ENCODE data around the gene RPS6KA3. TPM values are rescaled to one million over a fixed set of nuclear protein-coding genes. Genes with fewer than 3 reads are reported as not detected.

RPS6KA3 gene
- total RNA-seq, 1 experiment from 2014 or later: 14.6 TPM

DNA sequence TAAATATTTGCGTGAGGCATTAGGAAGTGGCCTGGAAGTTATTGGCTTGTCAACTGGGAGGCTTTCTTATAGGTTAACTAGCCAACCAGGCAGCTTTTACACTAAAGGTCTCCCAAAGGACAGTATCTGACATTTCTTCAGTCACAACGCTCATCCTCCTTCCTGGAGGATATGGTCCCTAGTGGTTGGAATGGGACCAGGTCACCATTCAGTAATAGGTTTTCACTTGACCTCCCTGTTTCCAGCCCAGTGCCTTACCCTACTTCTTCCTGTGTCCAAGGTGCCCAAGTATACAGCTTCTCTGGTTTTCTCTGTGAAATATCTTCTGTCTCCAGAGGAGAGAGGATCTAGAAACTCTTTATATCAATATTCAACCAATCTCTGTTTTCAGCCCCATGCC lies 38.5 kb downstream of the RPS6KA3 start:
- ATAC-seq (peak; percentile 34; the same call in 1 of the 2 replicates), DNase-seq (ENCODE audit: low spot score) (no peak)
- ChIA-PET POLR2A (no interaction called here), CTCF (interaction anchor here (1.0 kb wide), 1 partner anchor 9 kb away, joined by 3 read pairs; no protein-coding TSS in a partner anchor)
- no peak overlapping the region for H3K27ac Mint-ChIP-seq
- peaks cover 16% of the 10 kb centered on the region for H3K36me3 Mint-ChIP-seq
- H3K4me1 Mint-ChIP-seq: peaks cover 18% of the 10 kb centered on the region
- H3K4me3 Mint-ChIP-seq: no peak overlapping the region
- TF ChIP-seq NR3C1 (CRISPR knock-in tag; conservative IDR thresholded peaks at IDR 0.05; ENCODE audit: low read depth) (no peak), CDX4 (CRISPR knock-in tag; IDR thresholded peaks at IDR 0.05; ENCODE audit: borderline replicate concordance) (no peak), GRHL2 (CRISPR knock-in tag; IDR thresholded peaks at IDR 0.05; ENCODE audit: insufficient replicate concordance, severe bottlenecking) (no peak), ATF1 (CRISPR knock-in tag; IDR thresholded peaks at IDR 0.05) (no peak), NFE2L1 (CRISPR knock-in tag; IDR thresholded peaks at IDR 0.05) (no peak), NFATC4 (CRISPR knock-in tag; IDR thresholded peaks at IDR 0.05) (no peak)
- TF ChIP-seq, protein P1, sequence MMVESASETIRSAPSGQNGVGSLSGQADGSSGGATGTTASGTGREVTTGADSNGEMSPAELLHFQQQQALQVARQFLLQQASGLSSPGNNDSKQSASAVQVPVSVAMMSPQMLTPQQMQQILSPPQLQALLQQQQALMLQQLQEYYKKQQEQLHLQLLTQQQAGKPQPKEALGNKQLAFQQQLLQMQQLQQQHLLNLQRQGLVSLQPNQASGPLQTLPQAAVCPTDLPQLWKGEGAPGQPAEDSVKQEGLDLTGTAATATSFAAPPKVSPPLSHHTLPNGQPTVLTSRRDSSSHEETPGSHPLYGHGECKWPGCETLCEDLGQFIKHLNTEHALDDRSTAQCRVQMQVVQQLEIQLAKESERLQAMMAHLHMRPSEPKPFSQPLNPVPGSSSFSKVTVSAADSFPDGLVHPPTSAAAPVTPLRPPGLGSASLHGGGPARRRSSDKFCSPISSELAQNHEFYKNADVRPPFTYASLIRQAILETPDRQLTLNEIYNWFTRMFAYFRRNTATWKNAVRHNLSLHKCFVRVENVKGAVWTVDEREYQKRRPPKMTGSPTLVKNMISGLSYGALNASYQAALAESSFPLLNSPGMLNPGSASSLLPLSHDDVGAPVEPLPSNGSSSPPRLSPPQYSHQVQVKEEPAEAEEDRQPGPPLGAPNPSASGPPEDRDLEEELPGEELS (CRISPR knock-in tag; IDR thresholded peaks at IDR 0.05): no peak
- H3K9me3 Mint-ChIP-seq: no peaks in the 10 kb centered on the region
- no peaks in the 10 kb centered on the region for H3K27me3 Mint-ChIP-seq (ENCODE audit: low read depth)

- H3K27ac Mint-ChIP-seq: no peak overlapping the region
- POLR2A ChIA-PET: no interaction called here
- no peaks in the 10 kb centered on the region for H3K27me3 Mint-ChIP-seq (ENCODE audit: low read depth)
- CTCF ChIA-PET: no interaction called here
- DNase-seq (ENCODE audit: low spot score) (no peak), ATAC-seq (no peak)
- no peak overlapping the region for H3K4me3 Mint-ChIP-seq
- H3K9me3 Mint-ChIP-seq: no peaks in the 10 kb centered on the region
- H3K4me1 Mint-ChIP-seq: peaks cover 18% of the 10 kb centered on the region
- H3K36me3 Mint-ChIP-seq: peaks cover 11% of the 10 kb centered on the region
- TF ChIP-seq OVOL2 (CRISPR knock-in tag; IDR thresholded peaks at IDR 0.05; ENCODE audit: borderline replicate concordance) (no peak), ZNF396 (CRISPR knock-in tag; IDR thresholded peaks at IDR 0.05; ENCODE audit: borderline replicate concordance) (no peak), SOX15 (CRISPR knock-in tag; IDR thresholded peaks at IDR 0.05) (no peak), ERG (CRISPR knock-in tag; IDR thresholded peaks at IDR 0.05) (no peak), FOXK1 (CRISPR knock-in tag; IDR thresholded peaks at IDR 0.05) (no peak), ZNF317 (CRISPR knock-in tag; IDR thresholded peaks at IDR 0.05; ENCODE audit: borderline replicate concordance, low read depth) (no peak), ELF4 (CRISPR knock-in tag; IDR thresholded peaks at IDR 0.05; ENCODE audit: low read depth) (no peak), ZNF512 (CRISPR knock-in tag; IDR thresholded peaks at IDR 0.05; ENCODE audit: borderline replicate concordance) (no peak), SMAD4 (CRISPR knock-in tag; IDR thresholded peaks at IDR 0.05) (no peak), NR3C1 (CRISPR knock-in tag; conservative IDR thresholded peaks at IDR 0.05; ENCODE audit: low read depth) (no peak), USF1 (CRISPR knock-in tag; IDR thresholded peaks at IDR 0.05) (no peak)
- TF ChIP-seq, protein P2, sequence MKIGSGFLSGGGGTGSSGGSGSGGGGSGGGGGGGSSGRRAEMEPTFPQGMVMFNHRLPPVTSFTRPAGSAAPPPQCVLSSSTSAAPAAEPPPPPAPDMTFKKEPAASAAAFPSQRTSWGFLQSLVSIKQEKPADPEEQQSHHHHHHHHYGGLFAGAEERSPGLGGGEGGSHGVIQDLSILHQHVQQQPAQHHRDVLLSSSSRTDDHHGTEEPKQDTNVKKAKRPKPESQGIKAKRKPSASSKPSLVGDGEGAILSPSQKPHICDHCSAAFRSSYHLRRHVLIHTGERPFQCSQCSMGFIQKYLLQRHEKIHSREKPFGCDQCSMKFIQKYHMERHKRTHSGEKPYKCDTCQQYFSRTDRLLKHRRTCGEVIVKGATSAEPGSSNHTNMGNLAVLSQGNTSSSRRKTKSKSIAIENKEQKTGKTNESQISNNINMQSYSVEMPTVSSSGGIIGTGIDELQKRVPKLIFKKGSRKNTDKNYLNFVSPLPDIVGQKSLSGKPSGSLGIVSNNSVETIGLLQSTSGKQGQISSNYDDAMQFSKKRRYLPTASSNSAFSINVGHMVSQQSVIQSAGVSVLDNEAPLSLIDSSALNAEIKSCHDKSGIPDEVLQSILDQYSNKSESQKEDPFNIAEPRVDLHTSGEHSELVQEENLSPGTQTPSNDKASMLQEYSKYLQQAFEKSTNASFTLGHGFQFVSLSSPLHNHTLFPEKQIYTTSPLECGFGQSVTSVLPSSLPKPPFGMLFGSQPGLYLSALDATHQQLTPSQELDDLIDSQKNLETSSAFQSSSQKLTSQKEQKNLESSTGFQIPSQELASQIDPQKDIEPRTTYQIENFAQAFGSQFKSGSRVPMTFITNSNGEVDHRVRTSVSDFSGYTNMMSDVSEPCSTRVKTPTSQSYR (CRISPR knock-in tag; IDR thresholded peaks at IDR 0.05): no peak
- TF ChIP-seq, protein P3, sequence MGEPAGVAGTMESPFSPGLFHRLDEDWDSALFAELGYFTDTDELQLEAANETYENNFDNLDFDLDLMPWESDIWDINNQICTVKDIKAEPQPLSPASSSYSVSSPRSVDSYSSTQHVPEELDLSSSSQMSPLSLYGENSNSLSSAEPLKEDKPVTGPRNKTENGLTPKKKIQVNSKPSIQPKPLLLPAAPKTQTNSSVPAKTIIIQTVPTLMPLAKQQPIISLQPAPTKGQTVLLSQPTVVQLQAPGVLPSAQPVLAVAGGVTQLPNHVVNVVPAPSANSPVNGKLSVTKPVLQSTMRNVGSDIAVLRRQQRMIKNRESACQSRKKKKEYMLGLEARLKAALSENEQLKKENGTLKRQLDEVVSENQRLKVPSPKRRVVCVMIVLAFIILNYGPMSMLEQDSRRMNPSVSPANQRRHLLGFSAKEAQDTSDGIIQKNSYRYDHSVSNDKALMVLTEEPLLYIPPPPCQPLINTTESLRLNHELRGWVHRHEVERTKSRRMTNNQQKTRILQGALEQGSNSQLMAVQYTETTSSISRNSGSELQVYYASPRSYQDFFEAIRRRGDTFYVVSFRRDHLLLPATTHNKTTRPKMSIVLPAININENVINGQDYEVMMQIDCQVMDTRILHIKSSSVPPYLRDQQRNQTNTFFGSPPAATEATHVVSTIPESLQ (CRISPR knock-in tag; IDR thresholded peaks at IDR 0.05): no peak
- TF ChIP-seq, protein P4, sequence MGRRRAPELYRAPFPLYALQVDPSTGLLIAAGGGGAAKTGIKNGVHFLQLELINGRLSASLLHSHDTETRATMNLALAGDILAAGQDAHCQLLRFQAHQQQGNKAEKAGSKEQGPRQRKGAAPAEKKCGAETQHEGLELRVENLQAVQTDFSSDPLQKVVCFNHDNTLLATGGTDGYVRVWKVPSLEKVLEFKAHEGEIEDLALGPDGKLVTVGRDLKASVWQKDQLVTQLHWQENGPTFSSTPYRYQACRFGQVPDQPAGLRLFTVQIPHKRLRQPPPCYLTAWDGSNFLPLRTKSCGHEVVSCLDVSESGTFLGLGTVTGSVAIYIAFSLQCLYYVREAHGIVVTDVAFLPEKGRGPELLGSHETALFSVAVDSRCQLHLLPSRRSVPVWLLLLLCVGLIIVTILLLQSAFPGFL (CRISPR knock-in tag; IDR thresholded peaks at IDR 0.05; ENCODE audit: borderline replicate concordance): no peak
- TF ChIP-seq, protein P5, sequence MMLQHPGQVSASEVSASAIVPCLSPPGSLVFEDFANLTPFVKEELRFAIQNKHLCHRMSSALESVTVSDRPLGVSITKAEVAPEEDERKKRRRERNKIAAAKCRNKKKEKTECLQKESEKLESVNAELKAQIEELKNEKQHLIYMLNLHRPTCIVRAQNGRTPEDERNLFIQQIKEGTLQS (CRISPR knock-in tag; conservative IDR thresholded peaks at IDR 0.05): no peak
Measured at GRCh38 chrX:20227116-20227515, 39.6 kb downstream of the RPS6KA3 start.
